ENCODE data around the gene PHF13. TPM values are rescaled to one million over a fixed set of nuclear protein-coding genes. Genes with fewer than 3 reads are reported as not detected.

PHF13 gene
- total RNA-seq, 2 donors from 2014 or later: 36.9 to 47.8 TPM

GRCh38 chr1:6585081-6585722 is 28.3 kb upstream of the PHF13 start:
- no peak for DNase-seq
- no peak for TF ChIP-seq CTCF (conservative IDR thresholded peaks at IDR 0.05)
- peaks cover 22% of the 10 kb centered on the region for H3K36me3 Mint-ChIP-seq (ENCODE audit: low read depth)
- WGBS, 2 experiments (ENCODE audit: insufficient coverage in 1 of 2, insufficient read length in 1 of 2): 92 to 94% methylated on average over 8 to 12 of the region's 12 CpGs
- H3K4me3 Mint-ChIP-seq: no peak overlapping the region
- Histone ChIP-seq H3K4me1 (ENCODE audit: control insufficient read depth, insufficient read depth, low read length) (peaks cover 5% of the 10 kb centered on the region), H3K9ac (ENCODE audit: extremely low read depth, low read length, poor library complexity, severe bottlenecking) (no peak overlapping the region), H3K9me3 (ENCODE audit: control insufficient read depth, low read length) (no peaks in the 10 kb centered on the region), H3K27me3 (ENCODE audit: control insufficient read depth, insufficient read depth, low read length, poor library complexity, severe bottlenecking) (no peaks in the 10 kb centered on the region), H3K4me3 (ENCODE audit: low read length) (no peak overlapping the region), H3K36me3 (ENCODE audit: control insufficient read depth, insufficient read depth, low read length) (peaks cover 17% of the 10 kb centered on the region), H3K27ac (ENCODE audit: low read depth, low read length) (no peak overlapping the region)
- peaks cover 18% of the 10 kb centered on the region for H3K4me1 Mint-ChIP-seq
- peak overlapping the region; percentile 6 for H3K27ac Mint-ChIP-seq
- no peaks in the 10 kb centered on the region for H3K9me3 Mint-ChIP-seq
- H3K27me3 Mint-ChIP-seq (ENCODE audit: insufficient read depth): no peaks in the 10 kb centered on the region

- H3K4me3 Mint-ChIP-seq: no peak overlapping the region
- TF ChIP-seq CTCF (conservative IDR thresholded peaks at IDR 0.05): no peak
- no peaks in the 10 kb centered on the region for H3K9me3 Mint-ChIP-seq
- H3K9ac ChIP-seq (ENCODE audit: extremely low read depth, low read length, poor library complexity, severe bottlenecking): no peak overlapping the region
- no peak overlapping the region for H3K27ac Mint-ChIP-seq
- WGBS, 2 experiments (ENCODE audit: insufficient coverage in 1 of 2, insufficient read length in 1 of 2): 96 to 100% methylated on average over 6 to 7 of the region's 7 CpGs
- H3K36me3 ChIP-seq (ENCODE audit: control insufficient read depth, insufficient read depth, low read length): peaks cover 23% of the 10 kb centered on the region
- no peaks in the 10 kb centered on the region for H3K9me3 ChIP-seq (ENCODE audit: control insufficient read depth, low read length)
- H3K4me3 ChIP-seq (ENCODE audit: low read length): no peak overlapping the region
- H3K4me1 Mint-ChIP-seq: peaks cover 13% of the 10 kb centered on the region
- no peak for DNase-seq
- H3K27me3 Mint-ChIP-seq (ENCODE audit: insufficient read depth): no peaks in the 10 kb centered on the region
- peaks cover 1% of the 10 kb centered on the region for H3K4me1 ChIP-seq (ENCODE audit: control insufficient read depth, insufficient read depth, low read length)
- H3K36me3 Mint-ChIP-seq (ENCODE audit: low read depth): peaks cover 25% of the 10 kb centered on the region
- no peak overlapping the region for H3K27ac ChIP-seq (ENCODE audit: low read depth, low read length)
- H3K27me3 ChIP-seq (ENCODE audit: control insufficient read depth, insufficient read depth, low read length, poor library complexity, severe bottlenecking): no peaks in the 10 kb centered on the region
Measured at GRCh38 chr1:6585841-6586240, 27.7 kb upstream of the PHF13 start.

GRCh38 chr1:6586404-6586816 is 27.1 kb upstream of the PHF13 start:
- no peak for DNase-seq
- H3K4me1 Mint-ChIP-seq: peaks cover 12% of the 10 kb centered on the region
- Histone ChIP-seq H3K9ac (ENCODE audit: extremely low read depth, low read length, poor library complexity, severe bottlenecking) (no peak overlapping the region), H3K4me3 (ENCODE audit: low read length) (no peak overlapping the region), H3K4me1 (ENCODE audit: control insufficient read depth, insufficient read depth, low read length) (no peaks in the 10 kb centered on the region), H3K27me3 (ENCODE audit: control insufficient read depth, insufficient read depth, low read length, poor library complexity, severe bottlenecking) (no peaks in the 10 kb centered on the region), H3K36me3 (ENCODE audit: control insufficient read depth, insufficient read depth, low read length) (peaks cover 23% of the 10 kb centered on the region), H3K27ac (ENCODE audit: low read depth, low read length) (no peak overlapping the region), H3K9me3 (ENCODE audit: control insufficient read depth, low read length) (no peaks in the 10 kb centered on the region)
- 91 to 95% methylated on average over 9 to 11 of the region's 11 CpGs for WGBS, 2 experiments (ENCODE audit: insufficient coverage in 1 of 2, insufficient read length in 1 of 2)
- H3K9me3 Mint-ChIP-seq: no peaks in the 10 kb centered on the region
- no peak overlapping the region for H3K27ac Mint-ChIP-seq
- H3K4me3 Mint-ChIP-seq: no peak overlapping the region
- no peak for TF ChIP-seq CTCF (conservative IDR thresholded peaks at IDR 0.05)
- H3K36me3 Mint-ChIP-seq (ENCODE audit: low read depth): peaks cover 25% of the 10 kb centered on the region
- H3K27me3 Mint-ChIP-seq (ENCODE audit: insufficient read depth): no peaks in the 10 kb centered on the region
